NCI-H1930 (cell line): ENCODE results near the gene NUDT21.
A peak's percentile ranks its signal among the peaks of the same experiment; 100 is the strongest.

ENCODE experiments used
- DNase-seq, 2 experiments: peaks; one replicate each; lab custom pipeline; 2025; lab: John Stamatoyannopoulos, UW

Gene NUDT21

GRCh38 chr16:56462064-56462796 is 11.1 kb upstream of the NUDT21 start:
- DNase-seq: no peak

- DNase-seq: no peak
Observed at GRCh38 chr16:56460101-56460500, 9.0 kb upstream of the NUDT21 start.

DNA sequence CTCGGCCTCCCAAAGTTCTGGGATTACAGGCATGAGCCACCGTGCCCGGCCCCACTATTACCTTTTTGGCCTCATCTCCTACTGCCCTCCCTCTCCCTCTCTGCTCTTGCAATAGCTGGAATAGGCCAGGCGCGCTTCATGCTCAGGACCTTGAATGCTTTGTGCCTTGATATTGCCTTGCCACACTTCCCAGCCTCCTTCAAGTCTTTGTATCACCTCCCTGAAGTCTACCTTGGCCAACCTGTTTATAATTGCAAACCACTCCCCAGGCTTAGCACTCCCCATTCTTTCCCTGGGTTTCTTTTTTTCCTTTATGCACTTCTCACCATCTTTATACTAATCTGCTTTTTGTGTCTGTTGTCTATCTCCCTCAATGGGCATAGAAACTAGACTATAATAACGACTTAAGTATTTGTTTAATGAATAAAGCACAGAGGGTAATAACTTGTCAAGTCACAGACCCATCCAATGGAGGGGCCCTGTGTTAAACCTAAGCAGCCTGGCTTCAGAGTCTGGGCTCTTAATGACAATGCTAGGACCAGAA is 6.9 kb upstream of the NUDT21 start:
- no peak for DNase-seq

DNA sequence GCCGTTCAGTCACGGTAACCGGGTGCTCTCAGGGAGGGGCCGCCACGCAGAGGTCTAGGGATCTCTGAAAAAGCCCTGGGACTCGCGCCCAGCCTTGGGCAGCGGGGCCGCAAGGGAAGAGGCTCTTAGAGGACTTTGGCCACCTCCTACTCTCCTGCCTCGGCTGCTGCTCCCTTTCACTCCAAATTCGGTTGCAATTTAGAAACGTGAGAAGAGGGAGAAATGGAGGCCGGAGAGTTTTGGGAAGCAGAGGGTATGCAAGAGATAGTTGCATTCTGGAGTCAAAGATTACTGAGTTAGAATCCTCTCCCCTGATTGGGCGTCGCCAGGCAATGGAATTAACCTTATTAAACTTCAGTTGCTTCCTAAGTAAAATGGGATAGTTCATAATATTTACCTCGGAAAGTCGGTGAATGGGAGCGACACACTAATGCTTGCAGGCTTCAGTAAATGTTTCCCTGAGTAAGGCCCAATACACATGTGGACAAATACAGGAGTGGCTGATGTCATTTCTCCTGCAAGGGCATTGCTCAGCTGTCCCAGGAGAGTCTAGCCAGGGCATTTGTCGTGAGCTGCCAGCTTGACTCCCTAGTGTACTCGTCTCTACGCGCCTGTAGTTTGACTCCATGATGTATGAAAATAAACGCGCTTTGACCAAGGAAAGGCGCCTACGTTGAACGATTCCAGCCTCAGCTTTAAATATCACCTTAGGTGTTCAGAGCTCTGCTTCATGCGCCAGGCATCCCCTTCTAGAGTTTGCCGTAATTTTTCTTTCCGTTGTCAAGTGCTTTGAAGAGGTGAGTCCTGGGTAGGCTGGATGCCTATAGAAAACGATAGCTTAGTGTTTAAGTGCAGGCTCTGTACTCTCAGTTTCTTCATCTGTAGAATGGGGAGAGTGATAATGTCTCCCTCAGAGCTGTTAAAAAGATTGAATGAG is 889 bp upstream of the NUDT21 start:
- DNase-seq: no peak

- no peak for DNase-seq
Observed at GRCh38 chr16:56450275-56450985, 702 bp downstream of the NUDT21 start.

DNA sequence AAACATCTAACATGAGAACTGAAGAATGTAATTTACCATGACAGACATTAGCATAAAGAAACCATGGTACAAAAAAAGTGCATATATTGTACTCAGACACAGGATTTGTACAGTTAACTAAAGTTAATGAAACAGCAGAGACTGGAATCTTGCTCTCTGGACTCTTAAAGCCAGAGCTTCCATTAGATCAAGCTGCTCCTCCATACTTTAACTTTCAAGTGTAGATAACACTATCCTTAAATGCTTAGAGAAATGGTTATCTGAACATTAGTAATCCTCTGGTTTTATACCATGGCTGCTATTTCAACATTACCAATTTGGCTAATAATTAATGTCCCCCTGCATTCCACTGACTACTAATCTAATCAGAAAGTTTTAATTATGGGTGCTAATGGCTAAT is 3.1 kb downstream of the NUDT21 start:
- DNase-seq: no peak

DNA sequence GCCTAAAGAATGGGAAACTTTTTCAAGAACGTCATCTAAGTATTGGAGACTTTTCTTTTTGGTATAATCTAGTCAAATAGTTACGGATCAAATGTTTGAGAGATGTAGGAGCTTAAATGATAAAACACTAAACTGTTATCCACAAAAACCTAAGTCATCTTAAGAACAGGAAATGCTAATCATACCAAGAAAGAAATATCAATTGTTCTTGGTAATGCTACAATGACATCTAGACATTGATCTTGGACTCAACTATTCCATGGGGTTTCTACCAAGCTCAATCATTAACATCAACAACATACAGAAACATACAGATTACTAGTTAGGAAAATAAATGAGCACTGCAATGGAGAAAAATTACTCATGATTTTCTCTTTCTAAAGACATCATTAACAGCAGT is 3.8 kb downstream of the NUDT21 start:
- DNase-seq: no peak

GRCh38 chr16:56438038-56438437 is 13.1 kb downstream of the NUDT21 start:
- no peak for DNase-seq

GRCh38 chr16:56436258-56436657 is 14.9 kb downstream of the NUDT21 start:
- no peak for DNase-seq

GRCh38 chr16:56428091-56428490 is 23.0 kb downstream of the NUDT21 start:
- DNase-seq: no peak

DNA sequence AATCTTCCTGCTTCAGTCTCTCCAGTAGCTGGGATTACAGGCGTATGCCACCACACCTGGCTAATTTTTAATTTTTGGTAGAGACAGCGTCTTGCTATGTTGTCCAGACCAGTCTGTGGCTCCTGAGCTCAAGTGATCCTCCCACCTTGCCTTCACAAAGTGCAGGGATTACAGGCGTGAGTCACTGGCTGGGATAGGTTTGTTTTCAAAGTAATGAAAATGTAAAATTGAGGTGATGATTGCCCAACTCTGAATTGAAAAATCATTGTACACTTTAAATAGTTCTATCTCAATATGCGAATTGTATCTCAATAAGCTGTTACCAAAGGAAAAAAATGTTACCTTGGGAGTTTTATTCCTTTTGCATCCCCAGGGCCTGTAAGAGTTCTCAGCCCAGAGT is 24.5 kb downstream of the NUDT21 start:
- DNase-seq: no peak

DNA sequence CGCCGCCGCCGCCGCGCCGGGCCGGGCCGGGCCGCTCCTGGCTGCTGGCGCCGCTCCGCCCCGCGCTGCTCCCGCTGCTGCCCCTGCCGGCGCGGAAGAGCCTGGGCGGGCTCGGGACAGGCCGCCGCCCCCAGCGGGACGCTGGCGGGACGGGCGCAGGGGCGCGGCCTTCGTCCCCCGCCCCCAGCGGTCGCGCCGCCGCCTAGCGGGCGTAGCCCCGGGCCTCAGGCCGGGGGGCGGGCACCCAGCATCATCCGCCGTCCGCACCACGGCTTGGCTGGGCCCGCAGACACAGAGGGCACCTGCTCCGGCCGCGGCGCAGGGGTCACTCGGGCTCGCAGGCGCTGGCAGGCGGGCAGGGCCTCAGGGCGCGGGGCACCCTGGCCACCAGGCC is 25.7 kb downstream of the NUDT21 start, which contains the start of gene AMFR:
Gene AMFR (minus strand): TSS at position 107 of the 394 bp plus-strand sequence. CDS start 218 bp downstream, outside the sequence.
- DNase-seq: peak; percentile 30 to 74

- no peak for DNase-seq
Observed at GRCh38 chr16:56424791-56425438, 26.2 kb downstream of the NUDT21 start.

- DNase-seq: no peak
Observed at GRCh38 chr16:56424404-56424764, 26.7 kb downstream of the NUDT21 start.

DNA sequence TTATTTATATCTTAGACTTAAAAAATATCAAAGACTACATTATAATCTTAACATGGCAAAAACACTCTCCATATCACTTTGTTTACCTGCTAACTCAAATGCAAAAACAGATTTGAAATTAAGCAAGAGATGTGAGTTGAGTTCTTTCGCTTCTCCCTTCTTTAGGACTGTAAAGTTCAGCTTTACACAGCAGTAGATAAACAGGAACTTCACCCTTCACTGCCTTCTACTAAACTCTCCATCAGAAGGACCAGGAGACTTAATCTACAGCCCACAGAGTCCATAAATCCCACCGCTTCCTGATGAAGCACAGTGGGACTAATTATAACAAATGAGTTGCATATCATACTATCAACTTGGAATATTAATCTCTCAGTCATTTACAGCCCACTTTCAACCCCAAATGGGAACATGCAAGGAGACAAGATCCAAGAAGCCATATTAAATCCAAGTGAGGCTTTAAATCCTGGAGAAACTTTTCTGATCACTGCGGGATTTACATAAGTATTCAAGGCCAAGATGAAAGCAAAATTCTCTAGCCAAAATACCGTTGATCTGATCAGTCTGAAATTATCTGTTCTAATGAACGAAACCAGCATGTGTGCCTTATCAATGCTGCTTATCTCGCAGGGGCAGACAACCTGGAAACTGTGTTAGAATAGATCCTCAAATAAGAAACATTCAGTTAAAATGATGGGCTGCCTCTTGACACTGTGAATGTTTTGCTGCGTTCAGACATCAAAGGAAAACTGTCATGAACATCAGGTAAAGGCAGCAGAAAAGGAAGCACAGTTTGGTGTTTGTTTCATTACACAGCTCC is 27.3 kb downstream of the NUDT21 start:
- no peak for DNase-seq

DNA sequence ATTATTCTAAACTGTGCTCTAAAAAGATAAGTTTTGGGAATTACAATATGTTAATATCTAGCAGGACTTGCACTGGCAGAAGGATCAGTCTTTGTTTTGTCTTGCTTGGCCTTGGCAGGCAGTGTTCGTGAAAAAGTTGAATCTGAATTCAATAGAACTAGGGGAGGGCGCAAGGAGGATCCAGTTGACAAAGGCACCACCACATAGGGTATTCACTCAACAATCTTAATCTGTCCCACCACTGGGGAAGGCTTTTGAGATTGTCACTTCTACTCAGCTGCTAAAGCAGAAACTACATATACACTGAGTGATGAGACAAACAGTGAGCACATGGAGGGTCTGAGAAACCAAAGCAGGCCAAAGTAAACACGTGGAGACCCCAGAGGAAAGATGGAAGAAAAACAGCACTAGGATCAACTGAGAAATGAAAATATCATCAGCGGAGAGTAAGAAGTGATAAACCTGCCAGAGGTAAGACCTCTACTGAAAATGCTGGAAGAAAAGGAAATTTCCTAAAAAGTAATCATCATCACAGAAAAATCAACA is 28.2 kb downstream of the NUDT21 start:
- no peak for DNase-seq

DNA sequence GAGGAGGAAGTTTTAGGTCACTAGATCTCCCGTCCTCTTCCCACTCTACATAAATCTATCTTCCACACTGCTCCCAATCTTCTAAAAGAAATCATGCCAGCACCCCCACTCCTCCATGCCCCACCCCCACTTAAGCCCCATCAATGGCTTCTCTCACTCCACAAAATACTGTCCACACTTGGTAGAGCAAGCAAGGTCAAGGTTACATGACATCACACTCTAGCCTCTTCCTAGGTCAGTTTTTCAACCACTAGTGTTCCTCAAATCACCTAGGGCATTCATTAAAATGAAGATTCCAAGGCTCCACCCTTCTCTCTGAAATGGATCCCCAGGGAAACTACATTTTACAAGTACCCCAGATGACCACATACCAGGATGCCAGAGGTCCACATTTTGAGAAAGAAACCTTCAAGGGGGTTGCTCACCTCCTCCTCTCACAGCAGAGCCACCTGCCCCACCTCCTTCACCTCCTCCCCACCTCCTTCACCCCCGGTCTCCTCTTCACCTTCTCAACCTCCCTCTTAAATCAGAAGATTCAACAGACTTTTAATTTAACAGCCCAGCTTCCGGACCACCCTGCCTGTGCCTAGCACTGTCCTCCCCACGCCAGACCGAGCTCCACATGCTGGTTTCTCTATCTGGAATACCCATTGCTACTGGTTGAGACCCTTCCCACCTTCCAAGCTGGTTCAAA is 29.0 kb downstream of the NUDT21 start:
- DNase-seq: no peak

- DNase-seq: no peak
Observed at GRCh38 chr16:56421313-56421712, 29.8 kb downstream of the NUDT21 start.

- DNase-seq: no peak
Observed at GRCh38 chr16:56420613-56421012, 30.5 kb downstream of the NUDT21 start.
